ACC112 (cell line): ENCODE data around the gene ARHGAP22.

Experiments
- H2AFZ ChIP-seq: fragments of 200-600 bp; sonication (generic); one replicate; pipeline ENCODE4 v1.6.0; 2017; ENCODE audit warnings: antibody characterized with exemption, low read length; ENCODE audit not compliant: unreplicated experiment
- H3K27ac ChIP-seq: fragments of 200-600 bp; sonication (generic); 2 replicates; pipeline ENCODE4 v1.5.1; 2014; ENCODE audit warnings: low read depth, mild to moderate bottlenecking, antibody characterized with exemption, low read length, moderate library complexity
- H3K27me3 ChIP-seq: fragments of 200-600 bp; sonication (generic); 2 replicates; pipeline ENCODE4 v1.6.1; 2014; ENCODE audit warnings: mild to moderate bottlenecking, antibody characterized with exemption, low read length, moderate library complexity, mixed read lengths; ENCODE audit not compliant: insufficient read depth
- H3K36me3 ChIP-seq: fragments of 200-600 bp; sonication (generic); 2 replicates; pipeline ENCODE4 v1.6.1; 2016; ENCODE audit warnings: mild to moderate bottlenecking, antibody characterized with exemption, low read length, moderate library complexity, mixed read lengths; ENCODE audit not compliant: insufficient read depth
- H3K4me1 ChIP-seq: fragments of 200-600 bp; sonication (generic); one replicate; pipeline ENCODE4 v1.6.1; 2016; ENCODE audit warnings: low read length, mixed read lengths; ENCODE audit not compliant: insufficient read depth, unreplicated experiment, control insufficient read depth
- H3K4me3 ChIP-seq: fragments of 200-600 bp; sonication (generic); 2 replicates; pipeline ENCODE4 v1.5.1; 2014; ENCODE audit warnings: mild to moderate bottlenecking, low read depth, low read length
- H3K79me2 ChIP-seq: fragments of 200-600 bp; sonication (generic); one replicate; pipeline ENCODE4 v1.6.0; 2016; ENCODE audit warnings: low read length; ENCODE audit not compliant: control insufficient read depth, unreplicated experiment, insufficient read depth

ARHGAP22 gene

GRCh38 chr10:48567346-48567745, 37.5 kb downstream of the ARHGAP22 start:
- Histone ChIP-seq H3K27me3 (no peaks in the 10 kb centered on the region), H3K79me2 (peaks cover 22% of the 10 kb centered on the region), H3K27ac (no peak overlapping the region), H2AFZ (no peak overlapping the region), H3K4me1 (peaks cover 3% of the 10 kb centered on the region), H3K36me3 (peaks cover 6% of the 10 kb centered on the region), H3K4me3 (no peak overlapping the region)

- no peaks in the 10 kb centered on the region for H3K27me3 ChIP-seq
- H3K4me1 ChIP-seq, result no peaks in the 10 kb centered on the region
- H3K27ac ChIP-seq, result no peak overlapping the region
- peaks cover 14% of the 10 kb centered on the region for H3K79me2 ChIP-seq
- no peak overlapping the region for H2AFZ ChIP-seq
- no peak overlapping the region for H3K4me3 ChIP-seq
- H3K36me3 ChIP-seq, result no peaks in the 10 kb centered on the region; the same call in 1 of the 2 replicates
Observed at GRCh38 chr10:48564466-48565160, 40.3 kb downstream of the ARHGAP22 start.

GRCh38 chr10:48557511-48558123, 47.3 kb downstream of the ARHGAP22 start:
- H3K79me2 ChIP-seq, result peaks cover 14% of the 10 kb centered on the region
- H3K4me3 ChIP-seq, result no peak overlapping the region
- H3K27me3 ChIP-seq, result no peaks in the 10 kb centered on the region
- peaks cover 5% of the 10 kb centered on the region for H3K36me3 ChIP-seq
- H3K4me1 ChIP-seq, result no peaks in the 10 kb centered on the region
- no peak overlapping the region for H3K27ac ChIP-seq
- no peak overlapping the region for H2AFZ ChIP-seq

- no peak overlapping the region for H3K4me3 ChIP-seq
- peaks cover 9% of the 10 kb centered on the region for H3K79me2 ChIP-seq
- H2AFZ ChIP-seq, result no peak overlapping the region
- no peaks in the 10 kb centered on the region for H3K27me3 ChIP-seq
- H3K4me1 ChIP-seq, result no peaks in the 10 kb centered on the region
- peaks cover 5% of the 10 kb centered on the region for H3K36me3 ChIP-seq
- no peak overlapping the region for H3K27ac ChIP-seq
Observed at GRCh38 chr10:48556713-48557112, 48.2 kb downstream of the ARHGAP22 start.

GRCh38 chr10:48556065-48556464, 48.8 kb downstream of the ARHGAP22 start:
- H3K4me3 ChIP-seq, result no peak overlapping the region
- H3K79me2 ChIP-seq, result peaks cover 9% of the 10 kb centered on the region
- H2AFZ ChIP-seq, result no peak overlapping the region
- H3K27ac ChIP-seq, result no peak overlapping the region
- no peaks in the 10 kb centered on the region for H3K27me3 ChIP-seq
- H3K4me1 ChIP-seq, result no peaks in the 10 kb centered on the region
- H3K36me3 ChIP-seq, result peaks cover 5% of the 10 kb centered on the region

GRCh38 chr10:48555310-48556042, 49.4 kb downstream of the ARHGAP22 start:
- Histone ChIP-seq H3K27me3 (no peaks in the 10 kb centered on the region), H3K79me2 (peaks cover 9% of the 10 kb centered on the region), H3K4me3 (no peak overlapping the region), H3K27ac (no peak overlapping the region), H3K4me1 (no peaks in the 10 kb centered on the region), H3K36me3 (peaks cover 5% of the 10 kb centered on the region), H2AFZ (no peak overlapping the region)

GRCh38 chr10:48554656-48555055, 50.2 kb downstream of the ARHGAP22 start:
- Histone ChIP-seq H3K4me1 (no peaks in the 10 kb centered on the region), H3K36me3 (peaks cover 8% of the 10 kb centered on the region), H2AFZ (no peak overlapping the region), H3K27me3 (no peaks in the 10 kb centered on the region), H3K4me3 (no peak overlapping the region), H3K27ac (no peak overlapping the region), H3K79me2 (peaks cover 7% of the 10 kb centered on the region)

- H3K27ac ChIP-seq, result no peak overlapping the region
- no peaks in the 10 kb centered on the region for H3K4me1 ChIP-seq
- peaks cover 8% of the 10 kb centered on the region for H3K36me3 ChIP-seq
- H2AFZ ChIP-seq, result no peak overlapping the region
- H3K4me3 ChIP-seq, result no peak overlapping the region
- no peaks in the 10 kb centered on the region for H3K27me3 ChIP-seq
- H3K79me2 ChIP-seq, result peaks cover 7% of the 10 kb centered on the region
Observed at GRCh38 chr10:48554246-48554645, 50.6 kb downstream of the ARHGAP22 start.

- Histone ChIP-seq H3K36me3 (peaks cover 8% of the 10 kb centered on the region; the same call in 1 of the 2 replicates), H3K4me1 (no peaks in the 10 kb centered on the region), H2AFZ (no peak overlapping the region), H3K79me2 (peaks cover 7% of the 10 kb centered on the region), H3K4me3 (no peak overlapping the region), H3K27me3 (no peaks in the 10 kb centered on the region), H3K27ac (no peak overlapping the region)
Observed at GRCh38 chr10:48552946-48553564, 51.8 kb downstream of the ARHGAP22 start.

- no peak overlapping the region for H2AFZ ChIP-seq
Observed at GRCh38 chr10:48551861-48552591, 52.8 kb downstream of the ARHGAP22 start.

More at GRCh38 chr10:48551861-48552591, 52.8 kb downstream of the ARHGAP22 start:
- no peak overlapping the region for H3K27ac ChIP-seq
- H3K4me3 ChIP-seq, result no peak overlapping the region
- H3K4me1 ChIP-seq, result no peaks in the 10 kb centered on the region
- peaks cover 2% of the 10 kb centered on the region for H3K79me2 ChIP-seq
- H3K36me3 ChIP-seq, result peaks cover 8% of the 10 kb centered on the region; the same call in 1 of the 2 replicates
- no peaks in the 10 kb centered on the region for H3K27me3 ChIP-seq
